Spleen (tissue), 11 donors: Measurements from ENCODE around the gene EEF1G. TPM values are rescaled to one million over a fixed set of nuclear protein-coding genes. Genes with fewer than 3 reads are reported as not detected.

Experiments
- DNase-seq: peaks from one replicate; pipeline ENCODE4 v3.0.0-alpha.2; 2020
- H3K27ac ChIP-seq, 8 donors: fragments of 200-600 bp; sonication (generic) in 7 of 8; 1 replicate in 4 of 8; 2 replicates in 4 of 8; pipeline versions ENCODE4 v1.5.0 to v1.8.0; 2016 to 2021; ENCODE audit warnings: inconsistent platforms in 4 of 8, mild to moderate bottlenecking in 4 of 8, moderate library complexity in 1 of 8
- H3K27me3 ChIP-seq, 7 donors: fragments of 200-600 bp; sonication (generic) in 6 of 7; replicated peaks in 1 of 7; 1 replicate in 4 of 7; 2 replicates in 3 of 7; pipeline versions ENCODE4 v1.5.0 to v1.8.0; 2016 to 2021; ENCODE audit warnings: inconsistent platforms in 3 of 7, mild to moderate bottlenecking in 1 of 7
- H3K36me3 ChIP-seq, 6 donors: fragments of 200-600 bp; sonication (generic) in 5 of 6; 1 replicate in 4 of 6; 2 replicates in 2 of 6; pipeline versions ENCODE4 v1.5.0 to v1.8.0; 2016 to 2021; ENCODE audit warnings: inconsistent platforms in 2 of 6
- H3K4me1 ChIP-seq, 6 donors: fragments of 200-600 bp; sonication (generic) in 5 of 6; 1 replicate in 3 of 6; 2 replicates in 3 of 6; pipeline versions ENCODE4 v1.5.0 to v1.8.0; 2016 to 2021; ENCODE audit warnings: inconsistent platforms in 3 of 6
- H3K4me3 ChIP-seq, 8 donors: fragments of 200-600 bp; sonication (generic) in 7 of 8; 1 replicate in 4 of 8; 2 replicates in 4 of 8; pipeline versions ENCODE4 v1.5.0 to v1.8.0; 2016 to 2021; ENCODE audit warnings: inconsistent platforms in 4 of 8, mild to moderate bottlenecking in 4 of 8, moderate library complexity in 2 of 8
- H3K9me3 ChIP-seq, 8 donors: fragments of 200-600 bp; sonication (generic) in 7 of 8; 1 replicate in 4 of 8; 2 replicates in 4 of 8; pipeline versions ENCODE4 v1.5.0 to v1.8.0; 2016 to 2021; ENCODE audit warnings: inconsistent platforms in 4 of 8
- CTCF ChIP-seq, 11 experiments: fragments of 200-600 bp in 7 of 11; fragments of 450-650 bp in 4 of 11; sonication (generic) in 4 of 11; IDR thresholded peaks in 8 of 11; conservative IDR thresholded peaks in 3 of 11; 1 replicate in 7 of 11; 2 replicates in 4 of 11; pipeline versions ENCODE4 v1.4.0 to v1.8.0; 2016 to 2021; ENCODE audit warnings: antibody characterized with exemption in 11 of 11, inconsistent platforms in 4 of 11, mild to moderate bottlenecking in 1 of 11
- POLR2A ChIP-seq, 3 donors: fragments of 450-650 bp; IDR thresholded peaks; one replicate each; pipeline ENCODE4 v1.5.1; 2017; ENCODE audit warnings: antibody characterized with exemption in 3 of 3, mild to moderate bottlenecking in 1 of 3
- POLR2AphosphoS5 ChIP-seq, 3 donors: sonication (generic); formaldehyde crosslinking; IDR thresholded peaks; one replicate each; pipeline ENCODE4 v1.5.1; 2017; ENCODE audit warnings: antibody characterized with exemption in 3 of 3
- WGBS, 5 donors: extraction: QIAGEN DNeasy Blood & Tissue Kit in 3 of 5; methylation state at CpG; one replicate each; pipeline versions ENCODE4 v1.1.5 to v1.1.7; 2013 to 2018; 5-methylcytosine and 5-hydroxymethylcytosine counted together
- intact Hi-C: fragments of 100-400 bp; cut with DNase I; formaldehyde crosslinking; loops from one replicate; pipeline ENCODE4 v1.15.0; 2023; ENCODE audit warnings: low total_unique reads
- polyA plus RNA-seq, 3 donors: library from polyadenylated mRNA; stranded (reverse); fragments of 200-250 nt; gene quantifications; one replicate each; pipeline ENCODE4 v1.2.1, GENCODE V29; 2013
- total RNA-seq, 7 donors: library from RNA; depleted of rRNA in 3 of 7; stranded (reverse); fragments of >200 nt in 3 of 7; fragmentation: NEBNext Ultra II Directional in 4 of 7; extraction: Animal tissue kit (Norgen Biotek cat#: 25700) in 4 of 7; gene quantifications; one replicate each; pipeline versions ENCODE4 v1.1.0 to v1.2.1, GENCODE V29; 2016 to 2021
- donor health status: healthy with polysubstance abuse.
- donor health status: DM: no; HTN: no; CAD: no; lungs with moderate emphysema.
- donor health status: DM: no; HTN: no; CAD: no.
- donor health status: Bipolar disorder and iron deficiency.
- donor health status: healthy.
- donor health status: DM: no; HTN: no; CAD: no.
- donor health status: DM: yes; HTN: yes; CAD: no.

EEF1G gene
- total and polyA plus RNA-seq, 10 donors: 989 to 2,501 (median 1,368) TPM

GRCh38 chr11:62602141-62603071 is 28.7 kb upstream of the EEF1G start:
- peak; percentile 91 for DNase-seq
- H3K27ac ChIP-seq: peak overlapping the region; percentile 92 to 99 (median 98)
- 33 to 43% (median 39%) methylated on average over 66 to 96 of the region's 96 CpGs for WGBS, 5 donors
- no peaks in the 10 kb centered on the region for H3K27me3 ChIP-seq
- intact Hi-C loops: no loop called here
- H3K4me1 ChIP-seq: peaks cover 19 to 81% (median 49%) of the 10 kb centered on the region in 6 donors
- H3K36me3 ChIP-seq: peaks cover 0 to 69% (median 36%) of the 10 kb centered on the region in 6 donors
- peak overlapping the region; percentile 90 to 98 (median 92) for H3K4me3 ChIP-seq
- TF ChIP-seq POLR2A (IDR thresholded peaks at IDR 0.05) (no peak), POLR2AphosphoS5 (IDR thresholded peaks at IDR 0.05) (peak in 2 of 3 donors; percentile 56 to 74)
- no peaks in the 10 kb centered on the region for H3K9me3 ChIP-seq

- intact Hi-C loops: no loop called here
Observed at GRCh38 chr11:62601372-62602140, 27.9 kb upstream of the EEF1G start, which contains the start of gene MTA2. TSS of gene MTA2 (minus strand) at chr11:62601865. CDS start at chr11:62601450, 415 bp downstream.

GRCh38 chr11:62601122-62601371 is 27.4 kb upstream of the EEF1G start:
- DNase-seq: peak; percentile 94
- Histone ChIP-seq H3K36me3 (peaks cover 0 to 69% (median 43%) of the 10 kb centered on the region in 6 donors), H3K27me3 (no peaks in the 10 kb centered on the region), H3K4me1 (peaks cover 19 to 81% (median 48%) of the 10 kb centered on the region in 6 donors), H3K27ac (peak overlapping the region; percentile 92 to 99 (median 98)), H3K4me3 (peak overlapping the region; percentile 90 to 98 (median 92)), H3K9me3 (no peaks in the 10 kb centered on the region)
- no peak for TF ChIP-seq CTCF (IDR thresholded peaks at IDR 0.05 in 8 of 11, conservative IDR thresholded peaks at IDR 0.05 in 3 of 11)
- no peak for TF ChIP-seq POLR2AphosphoS5 (IDR thresholded peaks at IDR 0.05)
- WGBS, 5 donors: 0 to 1% (median 0%) methylated on average over 12 to 30 of the region's 30 CpGs
- intact Hi-C loops: no loop called here

More at GRCh38 chr11:62601372-62602140, 27.9 kb upstream of the EEF1G start, which contains the start of gene MTA2:
- Histone ChIP-seq H3K9me3 (no peaks in the 10 kb centered on the region), H3K4me3 (peak within 1 kb of the TSS; percentile 90 to 98 (median 92)), H3K27me3 (no peaks in the 10 kb centered on the region), H3K4me1 (peaks cover 19 to 82% (median 48%) of the 10 kb centered on the region in 6 donors), H3K36me3 (peaks cover 0 to 69% (median 42%) of the 10 kb centered on the region in 6 donors), H3K27ac (peak within 1 kb of the TSS; percentile 92 to 99 (median 98))
- peak; percentile 99 for DNase-seq
- TF ChIP-seq POLR2AphosphoS5 (IDR thresholded peaks at IDR 0.05) (peak; percentile 89 to 94 (median 89)), POLR2A (IDR thresholded peaks at IDR 0.05) (peak in 1 of 3 donors; percentile 19), CTCF (IDR thresholded peaks at IDR 0.05 in 8 of 11, conservative IDR thresholded peaks at IDR 0.05 in 3 of 11) (peak in 1 of 11 experiments; percentile 19)
- 0 to 1% (median 1%) methylated on average over 34 to 83 of the region's 83 CpGs for WGBS, 5 donors

- intact Hi-C loops: no loop called here
- no peak for DNase-seq
- Histone ChIP-seq H3K27ac (peak overlapping the region; percentile 92 to 99 (median 98)), H3K4me3 (peak overlapping the region; percentile 90 to 98 (median 92)), H3K27me3 (no peaks in the 10 kb centered on the region), H3K36me3 (peaks cover 0 to 69% (median 43%) of the 10 kb centered on the region in 6 donors), H3K9me3 (no peaks in the 10 kb centered on the region), H3K4me1 (peaks cover 19 to 76% (median 48%) of the 10 kb centered on the region in 6 donors)
- no peak for TF ChIP-seq CTCF (IDR thresholded peaks at IDR 0.05 in 8 of 11, conservative IDR thresholded peaks at IDR 0.05 in 3 of 11)
- TF ChIP-seq POLR2AphosphoS5 (IDR thresholded peaks at IDR 0.05): no peak
- TF ChIP-seq POLR2A (IDR thresholded peaks at IDR 0.05): no peak
- 0 to 1% (median 1%) methylated on average over 16 to 26 of the region's 26 CpGs for WGBS, 5 donors
Observed at GRCh38 chr11:62600367-62601121, 26.9 kb upstream of the EEF1G start.
